Mucosa of gallbladder (tissue), 1 donor: ENCODE results near the gene TEX264. TPM values are rescaled to one million over a fixed set of nuclear protein-coding genes. Genes with fewer than 3 reads are reported as not detected.

ENCODE experiments used
- total RNA-seq: library from RNA; stranded (reverse); gene quantifications from one replicate; pipeline ENCODE4 v1.2.1, GENCODE V29; 2021
- donor health status: DM: no; HTN: no; CAD: no.

Gene TEX264
- total RNA-seq, 1 donor from 2014 or later: 86.0 TPM

Other genes starting within 250 kb of the TEX264 start
- 18.8 TPM for gene DCAF1, start 171.2 kb upstream of the TEX264 start, total RNA-seq
- gene RAD54L2, start 132.5 kb upstream of the TEX264 start, total RNA-seq: 19.4 TPM
- gene GRM2, start 35.8 kb downstream of the TEX264 start, total RNA-seq: 0.29 TPM
- not detected for gene IQCF6, start 108.0 kb downstream of the TEX264 start, total RNA-seq
- not detected for gene IQCF2, start 190.4 kb downstream of the TEX264 start, total RNA-seq
- not detected for gene IQCF5, start 204.3 kb downstream of the TEX264 start, total RNA-seq
- not detected for gene IQCF1, start 232.1 kb downstream of the TEX264 start, total RNA-seq